DND-41 (cell line): ENCODE data around the gene TUBA1B.

ENCODE experiments used
- EZH2 ChIP-seq: IDR thresholded peaks from 3 replicates; pipeline ENCODE4 v1.6.1; 2012; ENCODE audit warnings: borderline replicate concordance, low read depth, mild to moderate bottlenecking, moderate library complexity, low read length, inconsistent platforms; ENCODE audit not compliant: severe bottlenecking
- TF ChIP-seq, protein P1 (sequence below): IDR thresholded peaks from 2 replicates; pipeline ENCODE4 v1.5.1; 2012; ENCODE audit warnings: borderline replicate concordance, low read length, moderate library complexity, mild to moderate bottlenecking; ENCODE audit not compliant: poor library complexity, severe bottlenecking; ENCODE audit errors: extremely low read depth

DNA sequence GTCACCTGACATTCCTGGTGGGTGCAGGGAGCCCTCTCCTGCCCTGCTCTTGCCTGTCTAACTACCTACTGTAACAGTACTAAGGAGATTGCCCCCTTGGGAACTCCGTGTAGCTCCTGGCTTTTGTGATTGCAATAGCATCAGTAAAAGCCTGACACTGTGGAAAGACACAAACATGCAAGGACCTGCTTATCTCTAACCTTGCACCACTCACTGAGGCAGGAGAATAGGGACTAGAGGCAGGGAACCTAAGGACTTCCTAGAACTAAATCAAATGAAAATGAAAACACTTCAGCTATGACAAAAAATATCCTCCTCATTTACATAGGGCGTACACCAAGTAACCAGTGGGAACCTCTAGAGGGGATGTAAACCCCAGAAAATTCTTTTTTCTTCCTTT, 29.2 kb upstream of the TUBA1B start:
- TF ChIP-seq, protein P1, sequence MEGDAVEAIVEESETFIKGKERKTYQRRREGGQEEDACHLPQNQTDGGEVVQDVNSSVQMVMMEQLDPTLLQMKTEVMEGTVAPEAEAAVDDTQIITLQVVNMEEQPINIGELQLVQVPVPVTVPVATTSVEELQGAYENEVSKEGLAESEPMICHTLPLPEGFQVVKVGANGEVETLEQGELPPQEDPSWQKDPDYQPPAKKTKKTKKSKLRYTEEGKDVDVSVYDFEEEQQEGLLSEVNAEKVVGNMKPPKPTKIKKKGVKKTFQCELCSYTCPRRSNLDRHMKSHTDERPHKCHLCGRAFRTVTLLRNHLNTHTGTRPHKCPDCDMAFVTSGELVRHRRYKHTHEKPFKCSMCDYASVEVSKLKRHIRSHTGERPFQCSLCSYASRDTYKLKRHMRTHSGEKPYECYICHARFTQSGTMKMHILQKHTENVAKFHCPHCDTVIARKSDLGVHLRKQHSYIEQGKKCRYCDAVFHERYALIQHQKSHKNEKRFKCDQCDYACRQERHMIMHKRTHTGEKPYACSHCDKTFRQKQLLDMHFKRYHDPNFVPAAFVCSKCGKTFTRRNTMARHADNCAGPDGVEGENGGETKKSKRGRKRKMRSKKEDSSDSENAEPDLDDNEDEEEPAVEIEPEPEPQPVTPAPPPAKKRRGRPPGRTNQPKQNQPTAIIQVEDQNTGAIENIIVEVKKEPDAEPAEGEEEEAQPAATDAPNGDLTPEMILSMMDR = no peak
- no peak for TF ChIP-seq EZH2
